Measurements from ENCODE around the gene GPATCH2L. TPM values are rescaled to one million over a fixed set of nuclear protein-coding genes. Genes with fewer than 3 reads are reported as not detected.

Gene GPATCH2L
- total RNA-seq, 6 donors from 2014 or later = 22.4 to 52.0 (median 39.5) TPM

- Histone ChIP-seq H3K4me1 (peaks cover 5 to 19% (median 9%) of the 10 kb centered on the region in 4 donors), H3K27me3 (peaks cover 0 to 21% (median 13%) of the 10 kb centered on the region in 4 donors), H3K27ac (no peak overlapping the region), H3K36me3 (no peaks in the 10 kb centered on the region), H3K9me3 (no peaks in the 10 kb centered on the region), H3K4me3 (no peak overlapping the region)
- DNase-seq (no peak), ATAC-seq (ENCODE audit: low FRiP score in 2 of 2) (no peak)
- WGBS, 2 donors = 90% methylated on average over 19 of the region's 19 CpGs
- TF ChIP-seq CTCF (IDR thresholded peaks at IDR 0.05) = no peak
Measured at GRCh38 chr14:76134231-76134630, 17.5 kb upstream of the GPATCH2L start.

GRCh38 chr14:76135722-76136121 is 16.0 kb upstream of the GPATCH2L start:
- no peak overlapping the region for H3K27ac ChIP-seq
- H3K9me3 ChIP-seq = no peaks in the 10 kb centered on the region
- peaks cover 5 to 20% (median 9%) of the 10 kb centered on the region in 4 donors for H3K4me1 ChIP-seq
- TF ChIP-seq CTCF (IDR thresholded peaks at IDR 0.05) (no peak), POLR2AphosphoS5 (IDR thresholded peaks at IDR 0.05) (no peak), POLR2A (IDR thresholded peaks at IDR 0.05) (no peak), EP300 (IDR thresholded peaks at IDR 0.05) (no peak)
- peaks cover 0 to 28% (median 13%) of the 10 kb centered on the region in 4 donors for H3K27me3 ChIP-seq
- no peak overlapping the region for H3K4me3 ChIP-seq
- 56 to 58% methylated on average over 7 of the region's 7 CpGs for WGBS, 2 donors
- DNase-seq (no peak), ATAC-seq (ENCODE audit: low FRiP score in 2 of 2) (no peak)
- H3K36me3 ChIP-seq = no peaks in the 10 kb centered on the region

GRCh38 chr14:76136476-76137110 is 15.1 kb upstream of the GPATCH2L start:
- H3K27ac ChIP-seq = no peak overlapping the region
- TF ChIP-seq POLR2A (IDR thresholded peaks at IDR 0.05) = no peak
- TF ChIP-seq POLR2AphosphoS5 (IDR thresholded peaks at IDR 0.05) = no peak
- no peak for TF ChIP-seq CTCF (IDR thresholded peaks at IDR 0.05)
- no peak for TF ChIP-seq EP300 (IDR thresholded peaks at IDR 0.05)
- DNase-seq (no peak), ATAC-seq (ENCODE audit: low FRiP score in 2 of 2) (no peak)
- WGBS, 2 donors = 17% methylated on average over 13 of the region's 13 CpGs
- H3K27me3 ChIP-seq = peaks cover 0 to 24% (median 13%) of the 10 kb centered on the region in 4 donors
- no peaks in the 10 kb centered on the region for H3K9me3 ChIP-seq
- H3K36me3 ChIP-seq = no peaks in the 10 kb centered on the region
- peaks cover 5 to 20% (median 9%) of the 10 kb centered on the region in 4 donors for H3K4me1 ChIP-seq
- H3K4me3 ChIP-seq = no peak overlapping the region

- Histone ChIP-seq H3K4me3 (peak overlapping the region in 3 of 4 donors; percentile 13 to 35 (median 33)), H3K36me3 (no peaks in the 10 kb centered on the region)
- 8 to 10% methylated on average over 24 of the region's 24 CpGs for WGBS, 2 donors
Measured at GRCh38 chr14:76138119-76138757, 13.5 kb upstream of the GPATCH2L start.

More at GRCh38 chr14:76138119-76138757, 13.5 kb upstream of the GPATCH2L start:
- peaks cover 0 to 24% (median 13%) of the 10 kb centered on the region in 4 donors for H3K27me3 ChIP-seq
- TF ChIP-seq CTCF (IDR thresholded peaks at IDR 0.05) (no peak), EP300 (IDR thresholded peaks at IDR 0.05) (no peak), POLR2AphosphoS5 (IDR thresholded peaks at IDR 0.05) (no peak), POLR2A (IDR thresholded peaks at IDR 0.05) (no peak)
- ATAC-seq (ENCODE audit: low FRiP score in 2 of 2) (no peak), DNase-seq (no peak)
- H3K4me1 ChIP-seq = peaks cover 5 to 20% (median 9%) of the 10 kb centered on the region in 4 donors
- peaks cover 3 to 4% (median 4%) of the 10 kb centered on the region in 4 donors for H3K9me3 ChIP-seq
- no peak overlapping the region for H3K27ac ChIP-seq
